ENCODE results near the gene KNL1. TPM values are rescaled to one million over a fixed set of nuclear protein-coding genes. Genes with fewer than 3 reads are reported as not detected.

The KNL1 gene
- total and polyA plus RNA-seq, 2 of the 8 experiments (the other 6 are each of a cell fraction or from before 2014, with no cell fraction given) = 4.4 to 22.5 TPM

- TF ChIP-seq CHD1 (IDR thresholded peaks at IDR 0.05; ENCODE audit: low read depth, low read length) (no peak), TAF7 (optimal IDR thresholded peaks at IDR 0.05; ENCODE audit: borderline replicate concordance, low read depth, low read length) (no peak), NANOG (IDR thresholded peaks at IDR 0.05; ENCODE audit: insufficient read depth, low read depth, low read length, poor library complexity, severe bottlenecking) (no peak), EP300 (IDR thresholded peaks at IDR 0.05; ENCODE audit: borderline replicate concordance in 1 of 2, low read depth in 2 of 2, low read length in 2 of 2) (no peak), USF2 (IDR thresholded peaks at IDR 0.05; ENCODE audit: low read length) (peak; percentile 98), SP4 (IDR thresholded peaks at IDR 0.05; ENCODE audit: low read length) (no peak), FOSL1 (IDR thresholded peaks at IDR 0.05; ENCODE audit: insufficient read depth, low read depth, low read length) (no peak), POLR2A (IDR thresholded peaks at IDR 0.05; ENCODE audit: control extremely low read depth in 1 of 2, low read depth in 2 of 2, low read length in 2 of 2) (peak in 1 of 2 experiments; percentile 77; a peak in 2 of 3 replicates), HDAC2 (IDR thresholded peaks at IDR 0.05; ENCODE audit: borderline replicate concordance in 1 of 2, low read depth in 2 of 2, low read length in 2 of 2) (no peak), CBX8 (IDR thresholded peaks at IDR 0.05; ENCODE audit: borderline replicate concordance, low read depth, low read length) (no peak), POLR2AphosphoS5 (IDR thresholded peaks at IDR 0.05; ENCODE audit: low read depth, low read length) (peak; percentile 30; the same call in 1 of the 2 replicates), ZNF274 (IDR thresholded peaks at IDR 0.05; ENCODE audit: borderline replicate concordance, extremely low read depth, low read length) (no peak), BRCA1 (IDR thresholded peaks at IDR 0.05; ENCODE audit: low read depth, low read length) (no peak), JUND (IDR thresholded peaks at IDR 0.05; ENCODE audit: low read length) (no peak), HDAC6 (IDR thresholded peaks at IDR 0.05; ENCODE audit: low read depth, low read length) (no peak), CTCF (IDR thresholded peaks at IDR 0.05; ENCODE audit: control extremely low read depth in 1 of 3, insufficient read depth in 1 of 3, low read depth in 1 of 3, low read length in 3 of 3) (no peak), ATF2 (IDR thresholded peaks at IDR 0.05; ENCODE audit: low read length) (no peak), SUZ12 (IDR thresholded peaks at IDR 0.05; ENCODE audit: low read length) (no peak)
Observed at GRCh38 chr15:40564591-40565332, 29.3 kb upstream of the KNL1 start, which contains the start of gene CCDC32 (continued).

All from H1 (cell line).